Rectal smooth muscle tissue (tissue), 1 donor: Measurements from ENCODE around the gene AKT2.

Experiments used
- H3K27ac ChIP-seq: one replicate; pipeline ENCODE4 v1.7.0; 2013; ENCODE audit warnings: low read depth, low read length, inconsistent platforms
- H3K27me3 ChIP-seq: one replicate; pipeline ENCODE4 v1.7.0; 2013; ENCODE audit warnings: low read length; ENCODE audit not compliant: control insufficient read depth, insufficient read depth
- H3K36me3 ChIP-seq: one replicate; pipeline ENCODE4 v1.7.0; 2013; ENCODE audit warnings: low read length; ENCODE audit not compliant: control insufficient read depth, insufficient read depth
- H3K4me1 ChIP-seq: one replicate; pipeline ENCODE4 v1.7.0; 2013; ENCODE audit warnings: low read length; ENCODE audit not compliant: control insufficient read depth, insufficient read depth
- H3K4me3 ChIP-seq: one replicate; pipeline ENCODE4 v1.7.0; 2013; ENCODE audit warnings: low read length
- H3K9ac ChIP-seq: one replicate; pipeline ENCODE4 v1.7.0; 2013; ENCODE audit warnings: low read length

AKT2 gene

GRCh38 chr19:40184273-40184672 lies 100.9 kb downstream of the AKT2 start:
- Histone ChIP-seq H3K4me1 (no peaks in the 10 kb centered on the region), H3K9ac (no peak overlapping the region), H3K36me3 (no peaks in the 10 kb centered on the region), H3K27me3 (peaks cover 2% of the 10 kb centered on the region), H3K27ac (no peak overlapping the region), H3K4me3 (no peak overlapping the region)
